Heart right ventricle (tissue), 16 donors: ENCODE measurements around the gene CDRT15. TPM values are rescaled to one million over a fixed set of nuclear protein-coding genes. Genes with fewer than 3 reads are reported as not detected.
A peak's percentile ranks its signal among the peaks of the same experiment; 100 is the strongest.

Experiments
- ATAC-seq, 8 donors: fragments of 200-7000 bp; cut with Tn5 transposase; one replicate each; pipeline ENCODE4 v1.9.1; 2020; ENCODE audit warnings: mild to moderate bottlenecking in 8 of 8, moderate library complexity in 8 of 8, moderate number of reproducible peaks in 1 of 8
- DNase-seq, 2 donors: peaks; one replicate each; pipeline ENCODE4 v3.0.0-alpha.2; 2020
- H3K27ac ChIP-seq, 10 donors: fragments of 200-600 bp; sonication (generic) in 2 of 10; one replicate each; pipeline versions ENCODE4 v1.5.0 to v1.8.0; 2020 to 2022; ENCODE audit warnings: mild to moderate bottlenecking in 3 of 10
- H3K27me3 ChIP-seq, 7 donors: fragments of 200-600 bp; one replicate each; pipeline ENCODE4 v1.8.0; 2021 to 2022; ENCODE audit warnings: mild to moderate bottlenecking in 2 of 7
- H3K36me3 ChIP-seq, 9 donors: fragments of 200-600 bp; sonication (generic) in 1 of 9; one replicate each; pipeline versions ENCODE4 v1.5.0 to v1.8.0; 2020 to 2022; ENCODE audit warnings: mild to moderate bottlenecking in 2 of 9
- H3K4me1 ChIP-seq, 9 donors: fragments of 200-600 bp; sonication (generic) in 1 of 9; one replicate each; pipeline versions ENCODE4 v1.5.0 to v1.8.0; 2020 to 2022; ENCODE audit warnings: mild to moderate bottlenecking in 4 of 9
- H3K4me3 ChIP-seq, 10 donors: fragments of 200-600 bp; sonication (generic) in 2 of 10; one replicate each; pipeline versions ENCODE4 v1.5.0 to v1.8.0; 2020 to 2022; ENCODE audit warnings: mild to moderate bottlenecking in 7 of 10, moderate library complexity in 2 of 10
- H3K9me3 ChIP-seq, 11 donors: fragments of 200-600 bp in 10 of 11; sonication (generic) in 2 of 11; one replicate each; pipeline versions ENCODE4 v1.5.0 to v1.8.0; 2013 to 2022; ENCODE audit warnings: mild to moderate bottlenecking in 2 of 11, control low read depth in 1 of 11, moderate library complexity in 1 of 11
- CTCF ChIP-seq, 9 donors: fragments of 200-600 bp; sonication (generic) in 2 of 9; IDR thresholded peaks; one replicate each; pipeline versions ENCODE4 v1.5.0 to v1.8.0; 2021 to 2022; ENCODE audit warnings: antibody characterized with exemption in 9 of 9, mild to moderate bottlenecking in 5 of 9, moderate library complexity in 1 of 9
- WGBS, 2 donors: extraction: QIAGEN DNeasy Blood & Tissue Kit; methylation state at CpG; one replicate each; pipeline ENCODE4 v1.1.7; 2013; ENCODE audit warnings: inconsistent platforms in 1 of 2; 5-methylcytosine and 5-hydroxymethylcytosine counted together
- intact Hi-C, 10 donors: fragments of 100-400 bp; cut with DNase I; formaldehyde crosslinking; loops; one replicate each; pipeline versions ENCODE4 v1.11.1 to v1.14.2; 2022
- polyA plus RNA-seq, 2 donors: library from polyadenylated mRNA; stranded (reverse); fragments of 200-250 nt; gene quantifications; one replicate each; pipeline ENCODE4 v1.2.3, GENCODE V29; 2013
- total RNA-seq, 10 donors: library from RNA; stranded (reverse); fragmentation: NEBNext Ultra II Directional in 3 of 10; extraction: Animal tissue kit (Norgen Biotek cat#: 25700) in 3 of 10; gene quantifications; one replicate each; pipeline versions ENCODE4 v1.2.1 to v1.2.4, GENCODE V29; 2021 to 2023
- donor health status: Arrhythmogenic right ventricular cardiomyopathy.
- donor health status: ischemic (EF 13 %, LVEDD 7.1; RV severe dilation, severe dysfunction).
- donor health status: healthy with polysubstance abuse.
- donor health status: DM: no; HTN: yes; CAD: no.
- donor health status: DM: no; HTN: no; CAD: no.
- donor health status: ischemic (EF 25% LVEDD 6.9; RV normal size, moderate dysfunction).
- donor health status: ischemic (EF 25% LVEDD 5.7; RV mildly dilated, moderate dysfunction).
- donor health status: healthy.
- donor health status: DM: yes; HTN: yes; CAD: no.
- donor health status: Ischemic cardiomyopathy.
- donor health status: ischemic (EF 35%, LVEDD 5.7; RV mildly dilated, moderate dysfunction).
- donor health status: nonischemic (EF 11% LVEDD 7.7; RV severe dilation, severe dysfunction).
- donor health status: DM: yes; HTN: yes; CAD: no.
- donor health status: PGD.
- donor health status: ischemic (EF 29% LVEDD 5.4; RV normal size, mild dysfunction).
- donor health status: nonischemic (EF 23%, LVEDD 6.1; RV moderate dilation, normal function).

Gene CDRT15
- total and polyA plus RNA-seq, 12 donors: not detected

GRCh38 chr17:14201021-14201987, 35.4 kb downstream of the CDRT15 start:
- no peak for DNase-seq
- ATAC-seq: no peak
- 56 to 66% methylated on average over 10 of the region's 10 CpGs for WGBS, 2 donors

DNA sequence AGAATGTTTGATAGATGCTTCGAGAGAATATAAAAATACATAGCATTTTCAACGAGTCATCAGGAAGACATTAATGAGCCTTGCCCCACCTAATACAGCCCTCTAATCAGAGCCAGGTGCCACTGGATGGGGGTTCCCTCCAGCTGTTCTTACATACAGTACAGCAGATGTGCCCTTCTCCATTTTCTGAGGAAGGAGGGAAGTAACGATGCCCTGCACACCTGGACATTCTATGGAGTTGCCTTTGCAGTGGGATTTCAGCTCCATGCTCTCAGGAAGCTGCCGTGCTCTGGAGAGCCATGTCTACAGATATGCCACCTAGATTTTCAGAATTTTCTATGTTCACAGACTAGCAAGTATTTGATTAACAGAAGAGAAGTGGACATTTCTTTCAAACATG, 36.3 kb downstream of the CDRT15 start:
- TF ChIP-seq CTCF (IDR thresholded peaks at IDR 0.05): no peak
- H3K27ac ChIP-seq: peak overlapping the region in 1 of 10 donors; percentile 85
- no peak for DNase-seq
- H3K9me3 ChIP-seq: no peaks in the 10 kb centered on the region
- intact Hi-C loops: loop anchor here in 5 of 10 donors (10.0 kb wide), 4 partner anchors 104 to 606 kb away; partner anchors contain the start of genes COX10 (in 1 of the 5) and HS3ST3B1 (in 1 of the 5)
- no peak overlapping the region for H3K4me3 ChIP-seq
- peaks cover 6 to 100% (median 31%) of the 10 kb centered on the region in 9 donors for H3K4me1 ChIP-seq
- H3K27me3 ChIP-seq: no peaks in the 10 kb centered on the region
- ATAC-seq: no peak
- WGBS, 2 donors: 94 to 96% methylated on average over 4 of the region's 4 CpGs
- H3K36me3 ChIP-seq: peaks cover 0 to 6% (median 0%) of the 10 kb centered on the region in 9 donors

More at GRCh38 chr17:14201021-14201987, 35.4 kb downstream of the CDRT15 start:
- TF ChIP-seq CTCF (IDR thresholded peaks at IDR 0.05): no peak
- Histone ChIP-seq H3K9me3 (no peaks in the 10 kb centered on the region), H3K27ac (peak overlapping the region in 5 of 10 donors; percentile 1 to 85 (median 32)), H3K4me3 (no peak overlapping the region), H3K27me3 (no peaks in the 10 kb centered on the region), H3K4me1 (peaks cover 6 to 97% (median 31%) of the 10 kb centered on the region in 9 donors), H3K36me3 (peaks cover 0 to 8% (median 0%) of the 10 kb centered on the region in 9 donors)
- intact Hi-C loops: loop anchor here in 5 of 10 donors (10.0 kb wide), 4 partner anchors 103 to 607 kb away; partner anchors contain the start of genes COX10 (in 1 of the 5) and HS3ST3B1 (in 1 of the 5)

- H3K27ac ChIP-seq: peak overlapping the region in 1 of 10 donors; percentile 47
- peaks cover 0 to 7% (median 0%) of the 10 kb centered on the region in 9 donors for H3K36me3 ChIP-seq
- no peak for ATAC-seq
- intact Hi-C loops: no loop called here
- peaks cover 6 to 97% (median 31%) of the 10 kb centered on the region in 9 donors for H3K4me1 ChIP-seq
- H3K4me3 ChIP-seq: no peak overlapping the region
- no peak for TF ChIP-seq CTCF (IDR thresholded peaks at IDR 0.05)
- WGBS, 2 donors: 95 to 98% methylated on average over 5 of the region's 5 CpGs
- H3K9me3 ChIP-seq: no peaks in the 10 kb centered on the region
- DNase-seq: no peak
- H3K27me3 ChIP-seq: no peaks in the 10 kb centered on the region
These were observed 37.1 kb downstream of the CDRT15 start for GRCh38 chr17:14199601-14200000.

DNA sequence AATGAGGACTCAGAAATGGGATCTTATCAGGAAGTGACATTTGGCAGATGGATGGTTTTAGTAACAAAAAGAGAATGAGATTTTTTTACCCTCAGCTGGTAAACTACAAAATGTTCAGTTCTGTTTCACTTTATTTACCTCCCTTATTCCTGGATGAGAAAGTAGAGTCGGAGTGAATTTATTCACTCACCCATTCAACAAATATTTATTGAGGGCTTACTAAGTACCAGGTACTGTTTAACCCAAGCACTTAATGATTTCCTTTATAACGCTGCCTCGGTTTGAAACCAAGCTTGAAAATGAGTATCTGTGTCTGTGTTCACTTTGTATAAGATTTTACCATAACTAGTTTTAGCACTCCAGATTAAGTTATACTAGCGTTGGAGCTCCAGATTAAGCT, 38.1 kb downstream of the CDRT15 start:
- H3K9me3 ChIP-seq: no peaks in the 10 kb centered on the region
- peak overlapping the region in 3 of 10 donors; percentile 5 to 68 (median 24) for H3K27ac ChIP-seq

More for the DNA sequence above, 38.1 kb downstream of the CDRT15 start:
- no peak for DNase-seq
- no peaks in the 10 kb centered on the region for H3K27me3 ChIP-seq
- H3K4me3 ChIP-seq: no peak overlapping the region
- ATAC-seq: no peak
- intact Hi-C loops: no loop called here
- TF ChIP-seq CTCF (IDR thresholded peaks at IDR 0.05): no peak
- peaks cover 6 to 92% (median 31%) of the 10 kb centered on the region in 9 donors for H3K4me1 ChIP-seq
- peaks cover 0 to 10% (median 0%) of the 10 kb centered on the region in 9 donors for H3K36me3 ChIP-seq
- WGBS, 2 donors: 96 to 97% methylated on average over 4 of the region's 4 CpGs
